ENCODE measurements around the gene ZNF512B. TPM values are rescaled to one million over a fixed set of nuclear protein-coding genes. Genes with fewer than 3 reads are reported as not detected.
A peak's percentile ranks its signal among the peaks of the same experiment; 100 is the strongest.

The ZNF512B gene
- total RNA-seq, 1 donor from 2014 or later = 32.2 TPM

DNA sequence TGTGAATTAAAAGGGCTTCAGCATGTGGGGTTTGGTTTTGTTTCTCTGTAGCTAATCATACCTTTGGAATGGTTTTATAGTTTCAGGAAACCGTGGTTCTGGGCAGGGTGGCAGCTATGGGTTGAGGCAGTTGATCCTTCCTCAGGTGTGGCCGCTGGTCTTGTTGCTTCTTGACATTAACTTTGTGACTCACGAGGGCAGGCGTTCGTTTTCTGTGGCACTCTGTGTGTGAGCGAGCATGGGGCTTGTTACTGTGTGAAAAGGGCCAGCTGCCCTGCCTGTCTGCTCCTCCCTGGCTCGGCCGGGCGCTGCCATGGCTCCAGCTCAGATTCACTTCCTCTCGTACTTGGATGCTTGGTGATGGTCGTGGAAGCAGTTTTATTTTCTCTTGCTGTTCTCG is 58.6 kb downstream of the ZNF512B start:
- Mint-ChIP-seq H3K27ac (ENCODE audit: unreplicated experiment) (no peak overlapping the region), H3K4me1 (ENCODE audit: low read depth, unreplicated experiment) (peaks cover 12% of the 10 kb centered on the region), H3K9me3 (ENCODE audit: unreplicated experiment) (peaks cover 7% of the 10 kb centered on the region), H3K27me3 (ENCODE audit: unreplicated experiment) (peaks cover 9% of the 10 kb centered on the region), H3K36me3 (ENCODE audit: unreplicated experiment) (no peaks in the 10 kb centered on the region), H3K4me3 (ENCODE audit: unreplicated experiment) (no peak overlapping the region)
- TF ChIP-seq, protein P1, sequence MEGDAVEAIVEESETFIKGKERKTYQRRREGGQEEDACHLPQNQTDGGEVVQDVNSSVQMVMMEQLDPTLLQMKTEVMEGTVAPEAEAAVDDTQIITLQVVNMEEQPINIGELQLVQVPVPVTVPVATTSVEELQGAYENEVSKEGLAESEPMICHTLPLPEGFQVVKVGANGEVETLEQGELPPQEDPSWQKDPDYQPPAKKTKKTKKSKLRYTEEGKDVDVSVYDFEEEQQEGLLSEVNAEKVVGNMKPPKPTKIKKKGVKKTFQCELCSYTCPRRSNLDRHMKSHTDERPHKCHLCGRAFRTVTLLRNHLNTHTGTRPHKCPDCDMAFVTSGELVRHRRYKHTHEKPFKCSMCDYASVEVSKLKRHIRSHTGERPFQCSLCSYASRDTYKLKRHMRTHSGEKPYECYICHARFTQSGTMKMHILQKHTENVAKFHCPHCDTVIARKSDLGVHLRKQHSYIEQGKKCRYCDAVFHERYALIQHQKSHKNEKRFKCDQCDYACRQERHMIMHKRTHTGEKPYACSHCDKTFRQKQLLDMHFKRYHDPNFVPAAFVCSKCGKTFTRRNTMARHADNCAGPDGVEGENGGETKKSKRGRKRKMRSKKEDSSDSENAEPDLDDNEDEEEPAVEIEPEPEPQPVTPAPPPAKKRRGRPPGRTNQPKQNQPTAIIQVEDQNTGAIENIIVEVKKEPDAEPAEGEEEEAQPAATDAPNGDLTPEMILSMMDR (IDR thresholded peaks at IDR 0.05; ENCODE audit: partially characterized antibody, unreplicated experiment) = no peak
- no peak for DNase-seq

DNA sequence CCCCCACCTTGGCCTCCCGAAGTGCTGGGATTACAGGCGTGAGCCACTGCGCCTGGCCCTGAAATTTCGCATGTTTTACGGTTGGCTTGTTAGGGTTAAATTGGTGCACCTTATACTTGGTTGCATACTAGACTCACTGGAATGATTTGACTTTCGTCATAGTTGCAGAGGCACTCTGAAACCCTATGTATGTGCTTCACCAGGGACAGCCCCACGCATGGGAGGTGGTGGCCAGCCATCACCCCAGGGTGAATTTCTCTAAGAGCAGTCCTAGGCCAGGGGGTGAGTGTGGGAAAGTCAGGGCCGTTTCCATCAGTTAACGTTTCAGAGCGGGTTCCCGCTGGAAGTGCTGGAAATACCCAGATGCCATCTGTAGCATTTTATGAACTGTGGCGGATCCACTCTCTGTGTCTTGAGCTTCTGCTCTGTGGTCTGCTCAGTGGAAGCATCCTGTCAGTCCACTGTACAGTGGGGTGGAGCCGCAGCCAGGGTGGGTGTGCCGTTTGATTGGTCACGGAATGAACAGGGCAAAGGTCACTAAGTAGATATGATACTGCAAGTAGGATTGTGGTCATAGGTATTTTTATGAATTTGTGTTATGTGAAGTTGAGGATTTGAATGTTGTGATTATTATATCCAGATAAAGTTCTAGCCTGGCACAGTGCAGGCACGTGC is 61.6 kb downstream of the ZNF512B start:
- Mint-ChIP-seq H3K4me1 (ENCODE audit: low read depth, unreplicated experiment) (peaks cover 15% of the 10 kb centered on the region), H3K4me3 (ENCODE audit: unreplicated experiment) (peak overlapping the region; percentile 61), H3K36me3 (ENCODE audit: unreplicated experiment) (no peaks in the 10 kb centered on the region), H3K27me3 (ENCODE audit: unreplicated experiment) (peaks cover 3% of the 10 kb centered on the region), H3K9me3 (ENCODE audit: unreplicated experiment) (peaks cover 4% of the 10 kb centered on the region), H3K27ac (ENCODE audit: unreplicated experiment) (no peak overlapping the region)
- TF ChIP-seq, protein P1 (IDR thresholded peaks at IDR 0.05; ENCODE audit: partially characterized antibody, unreplicated experiment) = no peak
- no peak for DNase-seq

Small RNA genes within 50 kb of the gene (microRNA-seq; reads per million reads assigned to microRNA genes)
- gene MIR1914 (ENCODE audit: unreplicated experiment) = 29.5 reads per million, percentile 62 among the genes with 10 or more reads in this experiment
- not detected for gene MIR647 (ENCODE audit: unreplicated experiment)
- gene MIR941-1 (ENCODE audit: unreplicated experiment) = not detected
- gene MIR941-2 (ENCODE audit: unreplicated experiment) = not detected
- gene MIR941-3 (ENCODE audit: unreplicated experiment) = not detected
- gene MIR941-4 (ENCODE audit: unreplicated experiment) = not detected
- gene MIR941-5 (ENCODE audit: unreplicated experiment) = not detected

Other genes starting within 250 kb of the ZNF512B start
- gene LIME1, start 233.3 kb downstream of the ZNF512B start, total RNA-seq (ENCODE audit: unreplicated experiment) = 16.6 TPM
- 47.9 TPM for gene SLC2A4RG, start 230.2 kb downstream of the ZNF512B start, total RNA-seq (ENCODE audit: unreplicated experiment)
- 94.4 TPM for gene ZBTB46, start 138.7 kb downstream of the ZNF512B start, total RNA-seq (ENCODE audit: unreplicated experiment)
- gene ABHD16B, start 108.4 kb downstream of the ZNF512B start, total RNA-seq (ENCODE audit: unreplicated experiment) = not detected
- gene TPD52L2, start 104.7 kb downstream of the ZNF512B start, total RNA-seq (ENCODE audit: unreplicated experiment) = 109 TPM
- 57.9 TPM for gene DNAJC5, start 74.8 kb downstream of the ZNF512B start, total RNA-seq (ENCODE audit: unreplicated experiment)
- gene UCKL1, start 13.5 kb downstream of the ZNF512B start, total RNA-seq (ENCODE audit: unreplicated experiment) = 130 TPM
- gene SAMD10, start 9.7 kb upstream of the ZNF512B start, total RNA-seq (ENCODE audit: unreplicated experiment) = 3.1 TPM
- 60.9 TPM for gene PRPF6, start 11.2 kb upstream of the ZNF512B start, total RNA-seq (ENCODE audit: unreplicated experiment)
- 3.9 TPM for gene C20orf204, start 66.3 kb upstream of the ZNF512B start, total RNA-seq (ENCODE audit: unreplicated experiment)
- 0.66 TPM for gene SOX18, start 79.7 kb upstream of the ZNF512B start, total RNA-seq (ENCODE audit: unreplicated experiment)
- 102 TPM for gene TCEA2, start 93.3 kb upstream of the ZNF512B start, total RNA-seq (ENCODE audit: unreplicated experiment)
- 4.4 TPM for gene RGS19, start 109.6 kb upstream of the ZNF512B start, total RNA-seq (ENCODE audit: unreplicated experiment)
- gene OPRL1, start 110.2 kb upstream of the ZNF512B start, total RNA-seq (ENCODE audit: unreplicated experiment) = 2.9 TPM
- not detected for gene LKAAEAR1, start 114.5 kb upstream of the ZNF512B start, total RNA-seq (ENCODE audit: unreplicated experiment)
- not detected for gene NPBWR2, start 137.6 kb upstream of the ZNF512B start, total RNA-seq (ENCODE audit: unreplicated experiment)
- gene MYT1, start 194.5 kb upstream of the ZNF512B start, total RNA-seq (ENCODE audit: unreplicated experiment) = 159 TPM

All from glutamatergic neuron (in vitro differentiated cells).